SIG-M5 treated with dmso at 0.1 percent for 504 hours (cell line): Measurements from ENCODE around the gene RELN.
"Not testable (repeated sequence)": the region's sequence is repeated elsewhere in the genome, so short reads cannot be mapped to it uniquely, and the experiment has no call there.

Experiments
- DNase-seq: peaks from one replicate; lab custom pipeline; 2025; ENCODE audit not compliant: unreplicated experiment; lab: John Stamatoyannopoulos, UW

The RELN gene

DNA sequence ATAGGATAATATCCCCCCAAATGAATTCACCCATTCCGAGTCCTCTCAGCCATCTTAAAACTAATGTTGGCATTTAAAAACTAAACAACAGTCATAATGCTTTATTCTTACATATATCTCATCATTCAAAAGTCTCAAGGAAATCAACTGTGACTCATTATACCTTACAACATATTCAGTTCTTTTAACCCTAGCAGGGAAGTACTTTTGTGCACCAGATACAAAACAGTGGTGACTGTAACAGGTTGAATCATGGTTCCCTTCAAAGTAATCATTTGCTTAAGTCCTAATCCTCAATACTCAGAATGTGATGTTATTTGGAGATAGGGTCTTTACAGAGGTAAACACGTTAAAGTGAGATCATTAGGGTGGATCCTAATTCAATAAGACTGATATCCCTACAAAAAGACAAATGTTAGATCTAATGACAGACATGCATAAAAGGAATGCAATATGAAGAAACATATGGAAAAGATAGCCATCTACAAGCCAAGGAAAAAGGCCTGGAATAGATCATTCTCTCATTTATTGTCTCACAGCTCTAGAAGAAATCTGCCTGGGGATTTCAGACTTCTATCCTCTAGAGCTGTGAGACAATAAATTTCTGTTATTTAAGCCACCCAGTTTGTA is 42.3 kb downstream of the RELN start:
- DNase-seq, result no peak

DNA sequence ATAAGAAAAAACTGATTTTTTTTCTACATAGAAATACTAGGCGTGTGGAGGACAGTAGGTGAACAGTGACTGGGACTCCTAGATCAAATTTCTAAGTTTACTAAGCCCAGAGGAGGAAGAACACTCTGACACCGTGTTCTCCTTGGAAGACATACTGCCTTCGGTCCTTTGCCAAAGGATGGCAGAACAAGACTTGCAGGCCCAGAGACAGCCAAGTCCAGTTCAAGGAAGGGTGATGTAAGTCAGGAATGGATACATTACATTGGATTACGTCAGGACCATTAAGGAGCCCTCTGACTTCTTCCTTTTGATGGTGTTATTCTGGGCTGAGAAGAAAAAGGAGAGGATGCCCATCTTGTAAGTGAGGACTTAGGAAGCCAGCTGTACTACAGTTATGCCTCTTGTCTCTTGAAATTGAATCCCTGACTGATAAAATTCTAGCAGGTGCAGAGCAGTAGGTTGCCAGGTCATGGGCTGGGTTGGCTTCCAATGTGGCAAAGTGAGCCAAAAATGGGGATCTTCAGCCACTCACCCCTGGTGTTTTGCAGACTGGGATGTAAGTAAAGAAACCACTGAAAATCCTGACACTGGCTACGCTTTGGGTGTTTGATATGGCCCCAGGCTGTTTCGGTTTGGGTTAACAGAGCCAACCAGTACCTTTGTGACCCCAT is 45.1 kb downstream of the RELN start:
- DNase-seq, result no peak

DNA sequence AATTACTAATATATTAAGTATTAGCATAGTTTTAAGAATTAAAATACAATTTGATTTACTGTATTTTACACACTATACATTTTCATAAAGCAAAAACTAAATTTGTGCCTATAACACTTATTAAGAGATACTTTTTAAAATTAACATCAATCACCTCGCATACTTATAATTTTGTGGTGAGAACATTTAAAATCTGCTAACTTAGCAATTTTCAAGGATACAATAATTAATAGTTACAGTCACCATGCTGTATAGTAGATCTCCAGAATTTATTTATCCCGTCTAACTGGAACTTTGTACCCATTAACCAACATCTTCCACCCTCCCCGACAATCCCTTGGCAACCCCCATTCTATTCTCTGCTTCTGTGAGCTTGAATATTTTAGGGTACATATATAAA is 47.5 kb downstream of the RELN start:
- no peak for DNase-seq

DNA sequence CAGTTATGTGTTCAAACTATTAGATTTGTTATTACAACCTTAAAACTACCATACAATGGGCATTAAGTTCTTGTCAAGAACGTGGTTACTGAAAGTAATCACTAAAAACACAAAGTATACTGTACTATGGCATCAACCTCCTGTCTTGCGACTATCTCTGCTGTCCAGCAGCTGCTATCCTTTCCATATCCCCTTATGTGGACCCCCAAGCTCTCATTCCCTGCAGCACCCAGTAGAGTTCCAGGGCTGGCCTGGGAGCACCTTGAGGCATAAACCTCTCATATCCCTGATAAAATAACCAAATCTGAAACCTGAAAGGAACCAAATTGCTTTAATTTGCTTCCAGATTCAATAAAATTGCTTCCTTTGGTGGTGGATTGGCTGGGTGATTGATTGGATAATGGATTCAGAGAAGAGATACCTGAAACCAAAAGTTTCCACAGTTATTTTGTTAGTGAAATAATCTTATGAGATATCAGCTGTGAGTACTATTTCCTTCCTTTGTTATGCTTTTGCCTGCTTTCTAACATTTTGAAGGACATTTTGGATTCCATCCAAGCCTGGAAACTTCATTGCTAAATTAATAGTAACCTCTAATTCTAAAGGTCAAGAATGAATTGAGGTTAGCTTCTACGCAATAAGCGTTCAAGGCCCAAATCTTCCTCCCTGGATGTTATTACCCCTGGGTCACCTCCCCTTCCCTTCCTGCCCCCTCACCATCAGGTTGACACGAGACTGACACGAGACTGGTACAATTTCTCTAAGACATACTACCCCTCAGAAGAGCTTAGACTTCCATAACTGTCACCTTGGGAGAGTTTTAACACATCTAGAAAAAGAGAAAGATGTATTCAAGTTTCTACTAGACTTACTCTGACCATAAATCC is 48.8 kb downstream of the RELN start:
- no peak for DNase-seq

DNA sequence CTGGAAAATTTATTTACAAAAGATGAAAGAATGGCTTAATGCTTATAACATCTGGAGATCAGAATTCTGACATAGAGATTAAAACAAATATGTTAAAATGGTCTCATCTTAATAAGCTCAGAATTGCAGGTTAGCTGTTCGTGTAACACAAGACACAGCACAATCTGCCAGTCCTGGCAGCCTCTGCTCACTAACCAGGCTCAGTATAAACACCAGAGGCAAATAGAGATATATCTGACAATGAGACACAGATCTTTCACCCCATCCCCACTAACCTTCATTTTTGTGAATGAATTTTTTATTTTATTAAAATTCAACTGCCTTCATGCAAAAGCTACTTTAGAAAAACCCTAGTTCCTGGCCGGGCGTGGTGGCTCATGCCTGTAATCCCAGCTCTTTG is 51.8 kb downstream of the RELN start:
- DNase-seq, result no peak

DNA sequence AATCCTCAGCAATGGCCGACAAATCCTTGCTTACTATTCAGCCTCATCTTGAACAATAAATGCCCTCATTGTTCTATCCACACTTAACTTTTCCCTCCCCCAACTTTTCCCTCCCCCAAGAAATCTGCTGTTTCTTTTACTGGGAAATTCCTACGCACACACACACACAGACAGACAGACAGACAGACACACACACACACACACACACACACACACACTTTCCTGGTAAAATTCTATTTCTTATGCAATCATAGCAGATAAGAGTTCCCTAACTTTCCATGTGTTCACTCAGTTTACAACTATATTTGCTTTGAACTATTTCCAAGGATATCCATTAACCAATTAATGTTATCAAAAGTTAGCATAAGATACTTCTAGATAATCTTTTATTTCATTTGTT is 52.9 kb downstream of the RELN start:
- no peak for DNase-seq

DNA sequence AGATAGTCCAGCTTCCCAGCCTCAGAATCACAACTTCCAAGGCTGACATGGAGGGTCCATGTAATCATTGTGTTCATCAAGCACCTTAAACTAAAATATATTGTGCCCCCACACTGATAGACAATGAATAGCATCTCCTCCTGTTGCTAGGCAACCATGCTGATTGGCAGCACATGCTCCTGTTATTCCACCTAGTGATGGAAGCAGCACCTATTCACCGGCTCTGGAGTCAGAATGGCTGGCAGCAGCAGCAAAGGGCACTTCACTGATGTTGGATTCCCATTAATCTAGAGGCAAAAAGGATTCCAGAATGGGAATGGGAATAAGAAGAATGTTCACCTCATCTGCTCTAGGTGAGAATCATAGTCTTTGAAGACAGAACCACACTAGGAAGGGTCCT is 55.0 kb downstream of the RELN start:
- no peak for DNase-seq

DNA sequence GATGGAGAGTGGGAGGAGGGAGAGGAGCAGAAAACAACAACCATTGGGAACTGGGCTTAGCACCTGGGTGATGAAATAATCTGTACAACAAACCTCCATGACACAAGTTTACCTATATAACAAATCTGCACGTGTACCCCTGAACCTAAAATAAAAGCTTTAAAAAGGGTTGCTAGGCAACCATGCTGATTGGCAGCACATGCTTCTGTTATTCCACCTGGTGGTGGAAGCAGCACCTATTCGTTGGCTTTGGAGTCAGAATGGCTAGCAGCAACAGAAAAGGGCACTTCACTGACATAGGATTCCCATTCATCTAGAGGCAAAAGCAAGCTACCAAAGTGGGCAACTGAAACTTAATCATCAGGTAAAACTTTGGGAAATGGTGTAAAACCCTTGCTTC is 57.1 kb downstream of the RELN start:
- DNase-seq, result no peak

DNA sequence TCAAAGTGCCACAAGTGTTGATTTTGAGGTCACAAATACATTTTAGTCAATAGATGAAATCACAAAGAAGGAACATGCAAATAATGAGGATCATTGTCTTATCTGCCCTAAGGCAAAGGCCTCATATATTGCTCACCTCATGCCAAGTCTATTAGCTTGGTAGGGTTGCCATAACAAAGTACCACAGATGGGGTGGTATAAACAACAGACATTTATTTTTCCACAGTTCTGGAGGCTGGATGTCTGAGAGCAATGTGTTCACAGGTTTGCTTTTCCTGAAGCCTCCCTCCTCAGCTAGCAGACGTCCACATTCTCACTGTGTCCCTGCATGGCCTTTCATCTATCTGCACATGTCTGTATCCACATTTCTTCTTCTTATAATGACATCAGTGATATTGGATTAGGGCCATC is 59.6 kb downstream of the RELN start:
- no peak for DNase-seq

DNA sequence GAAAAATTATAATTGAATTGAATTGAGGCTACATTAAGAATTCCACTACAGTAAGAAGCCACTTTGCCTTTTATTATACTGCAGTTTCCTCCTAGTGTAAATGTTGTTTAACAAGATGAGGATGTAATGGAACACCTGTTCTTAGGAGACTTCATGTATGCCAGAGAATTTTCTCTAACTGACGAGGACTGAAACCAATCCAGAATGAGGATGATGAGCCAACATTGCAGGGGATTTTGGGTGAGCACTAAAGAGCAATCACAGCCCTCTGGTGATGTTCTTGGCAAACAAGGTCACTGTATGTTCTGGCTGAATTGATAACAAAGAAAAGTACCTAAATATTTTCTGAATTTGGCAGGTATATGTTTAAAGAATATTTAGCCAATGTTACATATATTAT is 60.9 kb downstream of the RELN start:
- no peak for DNase-seq

DNA sequence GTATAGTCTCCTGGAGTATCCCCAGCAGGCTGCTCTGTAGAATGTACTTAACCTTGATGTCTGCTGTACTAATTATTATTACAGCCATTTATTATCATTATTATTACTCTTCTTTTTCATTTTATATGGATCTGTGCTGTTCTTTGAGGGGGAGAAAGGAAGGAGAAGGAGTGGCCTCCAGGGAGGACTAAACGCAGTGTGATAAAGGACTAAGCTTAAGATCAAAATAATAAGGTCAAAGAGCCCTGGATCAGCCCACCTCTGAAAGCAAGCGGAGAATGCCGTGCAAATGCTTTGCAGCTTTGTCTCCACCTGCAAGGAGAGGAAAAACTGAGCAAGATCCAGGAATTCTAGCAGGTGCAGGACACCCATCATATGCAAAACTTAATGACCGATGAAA is 65.3 kb downstream of the RELN start:
- DNase-seq, result no peak

DNA sequence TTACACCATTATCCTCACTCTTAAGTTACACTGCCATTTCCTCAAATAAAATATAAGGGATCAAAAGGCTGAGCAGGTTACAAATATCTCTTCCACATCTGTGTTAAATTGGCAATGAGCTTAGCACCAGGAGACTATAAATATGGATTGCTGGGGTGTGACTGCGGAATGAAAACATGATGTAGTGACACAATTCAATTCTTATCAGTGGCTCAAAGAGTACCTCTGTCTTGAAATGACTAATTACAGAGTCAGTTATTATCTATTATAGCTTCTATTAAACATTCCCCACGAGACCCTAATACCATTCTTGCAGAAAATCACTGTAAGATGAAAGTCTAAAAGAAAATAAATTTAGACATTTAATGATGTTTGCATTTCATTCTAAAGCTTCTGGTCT is 67.1 kb downstream of the RELN start:
- DNase-seq, result no peak

DNA sequence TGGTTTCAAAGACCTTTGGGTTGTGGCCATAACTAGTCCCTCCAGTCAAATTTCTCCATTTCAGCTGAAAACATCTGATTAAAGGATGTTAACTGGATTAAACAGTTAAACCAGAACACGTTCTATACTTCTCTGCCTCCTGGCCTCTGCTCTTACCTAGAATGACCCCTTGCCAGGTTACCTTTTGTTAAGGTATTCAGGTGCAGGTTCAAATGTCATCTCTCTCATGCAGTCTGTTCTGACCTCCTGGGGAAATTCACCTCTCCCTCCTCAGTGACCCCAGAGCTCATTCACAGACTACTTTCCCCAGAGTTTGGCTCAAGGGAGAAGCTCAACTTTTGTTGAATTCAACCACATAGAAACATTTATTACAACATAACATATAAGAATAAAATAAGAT is 67.8 kb downstream of the RELN start:
- no peak for DNase-seq

DNA sequence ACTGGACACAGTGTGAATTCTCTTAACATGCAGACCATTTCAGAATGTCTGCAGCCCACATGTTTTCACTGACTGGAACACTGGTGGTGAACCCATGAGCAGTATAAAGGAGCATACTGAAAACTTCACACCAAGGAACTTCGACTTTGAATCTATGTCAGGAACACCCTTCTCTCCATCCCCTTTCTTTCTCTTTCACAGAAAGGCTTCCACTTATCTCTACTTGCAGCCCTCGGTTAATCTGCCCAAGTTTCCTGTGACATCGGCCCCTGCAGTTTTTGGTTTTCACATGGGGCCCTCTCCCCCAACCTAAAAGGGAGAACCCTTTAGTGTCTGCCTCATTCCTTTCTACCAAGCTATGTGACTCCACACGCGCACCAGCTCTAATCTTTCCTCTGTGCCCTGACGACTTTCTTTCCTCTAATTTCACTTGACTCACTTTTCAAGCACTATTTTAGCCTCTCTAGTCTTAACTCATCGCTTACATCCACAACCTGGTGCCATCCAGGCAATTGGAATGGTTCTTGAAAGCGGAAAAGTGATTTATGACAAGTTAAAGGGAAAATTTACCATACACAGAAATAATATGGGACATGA is 70.1 kb downstream of the RELN start:
- DNase-seq, result no peak

DNA sequence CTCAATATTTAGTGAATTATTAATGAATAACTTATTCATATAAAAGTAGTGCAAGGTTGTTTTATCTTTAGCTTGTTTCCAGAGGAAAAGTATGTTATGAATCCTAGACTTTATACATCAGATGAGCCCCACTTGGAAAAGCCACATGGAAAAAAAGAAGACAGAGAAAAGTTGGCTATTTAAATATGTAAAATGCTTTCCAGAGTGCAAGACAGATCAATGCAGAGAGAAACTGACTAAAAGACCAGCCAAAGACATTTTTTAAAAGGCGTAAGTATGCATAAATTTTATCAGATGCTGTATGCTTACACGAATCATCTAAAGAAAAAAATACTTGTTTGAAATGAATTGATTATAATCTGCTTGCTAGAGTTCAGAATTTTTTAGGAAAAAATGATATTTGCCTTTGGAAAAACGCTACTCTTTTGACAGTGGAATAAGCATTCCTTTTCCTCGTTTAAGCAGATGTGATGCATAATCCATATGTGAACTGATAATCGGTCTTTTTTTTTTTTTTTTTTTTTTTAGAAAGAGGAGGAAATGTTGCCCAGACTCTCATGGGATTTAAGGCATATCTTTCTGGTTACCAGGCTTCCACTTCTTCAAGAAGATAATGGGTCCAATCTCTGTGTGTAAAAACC is 70.7 kb downstream of the RELN start:
- no peak for DNase-seq

DNA sequence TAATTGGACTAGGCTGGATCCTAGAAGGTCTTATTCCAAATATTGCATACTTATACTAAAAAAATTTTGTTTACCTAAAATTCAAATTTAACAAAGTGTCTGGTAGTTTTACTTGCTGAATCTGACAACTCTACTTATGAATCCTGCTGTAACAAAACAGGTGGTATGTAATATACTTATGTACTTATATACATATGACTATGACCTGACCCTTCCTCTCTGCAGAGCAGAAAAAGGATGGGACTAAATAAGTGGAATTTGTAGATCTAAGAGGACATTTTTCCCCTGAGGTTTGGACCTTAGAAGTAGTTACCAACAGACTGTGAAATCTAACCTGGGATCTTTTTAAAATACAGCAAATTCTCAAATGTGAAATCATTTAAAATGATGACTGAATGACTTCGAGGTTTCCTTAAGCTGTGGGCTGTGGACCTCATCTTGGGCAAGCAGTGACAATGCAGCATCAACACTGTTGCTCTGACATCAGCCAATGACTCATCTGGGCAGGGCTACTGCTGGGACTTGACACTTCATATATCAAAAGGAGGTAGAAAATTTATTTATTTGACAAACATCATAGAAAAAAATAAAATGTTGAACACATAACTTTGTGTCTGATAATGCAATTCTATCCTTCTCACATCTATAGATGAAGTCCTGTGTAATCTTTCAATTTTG is 73.6 kb downstream of the RELN start:
- no peak for DNase-seq

DNA sequence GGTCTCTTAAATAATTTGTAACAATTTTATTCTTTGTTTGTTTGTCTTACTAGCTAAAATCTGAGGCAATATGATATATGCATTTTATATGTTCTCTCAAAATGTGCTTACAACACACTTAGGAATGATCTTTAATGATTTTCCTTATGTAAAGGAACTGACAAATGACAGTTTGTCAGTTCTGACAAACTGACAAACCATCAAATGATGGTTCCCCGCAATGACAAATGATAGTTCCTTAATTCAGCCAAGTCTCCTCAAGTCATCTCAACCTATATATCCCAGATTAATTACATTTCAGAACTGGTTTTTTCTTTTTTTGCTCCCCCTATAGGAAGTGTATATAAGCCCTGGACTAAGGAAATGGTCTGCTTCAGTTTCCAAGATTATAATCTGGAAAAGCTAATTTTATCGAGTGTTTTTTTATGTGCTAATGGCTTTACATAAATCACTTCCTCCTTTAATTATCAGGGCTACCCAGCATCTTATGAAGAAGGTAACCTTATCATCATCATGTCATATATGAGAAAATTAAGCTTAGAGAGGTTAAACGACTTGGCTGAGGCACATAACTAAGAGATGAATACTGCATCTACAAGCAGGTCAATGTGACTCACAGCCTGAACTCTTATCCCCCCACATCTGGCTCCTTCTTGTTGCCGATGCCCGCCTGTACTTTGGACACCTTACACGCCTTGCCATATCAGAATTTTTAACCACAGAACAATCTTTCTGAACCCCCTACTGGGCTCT is 75.1 kb downstream of the RELN start:
- DNase-seq, result no peak

DNA sequence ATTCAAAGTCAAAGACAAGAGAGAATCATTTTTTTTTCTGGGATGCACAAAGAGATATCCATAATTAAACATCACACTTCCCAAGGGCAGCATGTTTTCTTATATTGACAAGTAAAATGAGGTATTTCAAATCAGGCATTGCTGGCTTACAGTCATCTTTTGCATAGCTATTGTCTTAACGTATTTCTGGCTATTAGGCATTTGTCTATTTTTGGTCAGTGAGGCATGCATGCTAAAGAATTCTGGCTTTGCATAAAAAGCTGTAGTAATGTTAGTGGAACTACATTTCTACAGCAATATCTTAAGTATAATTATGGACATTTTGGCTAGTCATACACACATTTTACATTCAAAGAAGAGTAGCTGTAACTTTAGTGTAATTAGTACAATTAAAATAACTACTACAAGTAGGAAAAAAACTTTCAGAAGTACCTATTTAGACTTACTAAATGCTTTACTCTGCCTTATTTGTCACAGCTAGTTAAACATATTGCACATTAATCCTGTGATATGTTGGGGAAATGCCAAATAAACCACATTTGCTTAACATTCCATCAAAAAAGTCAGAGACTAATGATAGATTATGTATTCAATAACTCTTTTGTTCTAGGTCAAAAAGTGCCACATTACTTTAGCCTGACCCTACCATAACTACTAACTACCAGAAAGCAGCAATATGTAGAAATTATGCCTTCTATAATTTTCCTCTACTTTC is 76.4 kb downstream of the RELN start:
- no peak for DNase-seq

DNA sequence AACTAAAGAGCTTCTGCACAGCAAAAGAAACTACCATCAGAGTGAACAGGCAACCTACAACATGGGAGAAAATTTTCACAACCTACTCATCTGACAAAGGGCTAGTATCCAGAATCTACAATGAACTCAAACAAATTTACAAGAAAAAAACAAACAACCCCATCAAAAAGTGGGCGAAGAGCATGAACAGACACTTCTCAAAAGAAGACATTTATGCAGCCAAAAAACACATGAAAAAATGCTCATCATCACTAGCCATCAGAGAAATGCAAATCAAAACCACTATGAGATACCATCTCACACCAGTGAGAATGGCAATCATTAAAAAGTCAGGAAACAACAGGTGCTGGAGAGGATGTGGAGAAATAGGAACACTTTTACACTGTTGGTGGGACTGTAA is 78.4 kb downstream of the RELN start:
- DNase-seq, result not testable (repeated sequence)
